Subcutaneous adipose tissue (tissue), 4 donors: ENCODE results near the gene C6orf89. TPM values are rescaled to one million over a fixed set of nuclear protein-coding genes. Genes with fewer than 3 reads are reported as not detected.

Source experiments
- total RNA-seq, 4 donors: library from RNA; depleted of rRNA; stranded (reverse); fragments of >200 nt; gene quantifications; one replicate each; pipeline ENCODE4 v1.1.0, GENCODE V29; 2016
- TF ChIP-seq, protein P1 (sequence below): fragments of 450-650 bp; IDR thresholded peaks from one replicate; pipeline ENCODE4 v1.5.1; 2016; ENCODE audit warnings: low read depth, mild to moderate bottlenecking, control low read depth, antibody characterized with exemption, moderate library complexity

C6orf89 gene
- total RNA-seq, 4 donors from 2014 or later, result 36.2 to 49.5 (median 44.2) TPM

DNA sequence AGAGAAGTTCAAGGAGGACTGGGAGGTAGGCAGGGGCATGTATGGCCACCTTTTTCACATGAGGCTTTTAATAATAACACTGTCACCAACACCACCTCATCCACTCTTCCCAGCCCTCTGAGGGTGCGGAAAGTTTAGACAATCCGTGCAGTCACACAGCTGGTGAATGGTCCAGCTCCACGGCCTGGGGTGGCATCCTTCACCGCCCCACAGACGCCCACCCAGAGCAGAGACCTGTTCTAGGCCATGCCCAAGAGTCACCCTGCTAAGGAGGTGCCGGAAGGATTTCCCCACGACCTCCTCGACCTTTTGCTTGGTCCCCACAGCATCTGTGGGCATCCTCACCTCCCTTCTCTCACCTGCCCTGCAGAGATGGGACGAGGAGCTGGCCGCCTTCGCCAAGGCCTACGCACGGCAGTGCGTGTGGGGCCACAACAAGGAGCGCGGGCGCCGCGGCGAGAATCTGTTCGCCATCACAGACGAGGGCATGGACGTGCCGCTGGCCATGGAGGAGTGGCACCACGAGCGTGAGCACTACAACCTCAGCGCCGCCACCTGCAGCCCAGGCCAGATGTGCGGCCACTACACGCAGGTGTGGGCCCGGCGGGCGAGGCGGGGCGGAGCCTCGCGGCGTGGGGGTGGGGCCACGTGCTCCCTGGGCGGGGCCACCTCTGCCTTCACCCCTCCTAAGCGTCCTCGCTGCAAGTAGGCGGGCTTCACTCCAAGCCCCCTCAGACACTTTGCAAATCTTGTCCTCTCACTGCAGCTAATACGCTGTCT is 73.2 kb downstream of the C6orf89 start:
- TF ChIP-seq, protein P1, sequence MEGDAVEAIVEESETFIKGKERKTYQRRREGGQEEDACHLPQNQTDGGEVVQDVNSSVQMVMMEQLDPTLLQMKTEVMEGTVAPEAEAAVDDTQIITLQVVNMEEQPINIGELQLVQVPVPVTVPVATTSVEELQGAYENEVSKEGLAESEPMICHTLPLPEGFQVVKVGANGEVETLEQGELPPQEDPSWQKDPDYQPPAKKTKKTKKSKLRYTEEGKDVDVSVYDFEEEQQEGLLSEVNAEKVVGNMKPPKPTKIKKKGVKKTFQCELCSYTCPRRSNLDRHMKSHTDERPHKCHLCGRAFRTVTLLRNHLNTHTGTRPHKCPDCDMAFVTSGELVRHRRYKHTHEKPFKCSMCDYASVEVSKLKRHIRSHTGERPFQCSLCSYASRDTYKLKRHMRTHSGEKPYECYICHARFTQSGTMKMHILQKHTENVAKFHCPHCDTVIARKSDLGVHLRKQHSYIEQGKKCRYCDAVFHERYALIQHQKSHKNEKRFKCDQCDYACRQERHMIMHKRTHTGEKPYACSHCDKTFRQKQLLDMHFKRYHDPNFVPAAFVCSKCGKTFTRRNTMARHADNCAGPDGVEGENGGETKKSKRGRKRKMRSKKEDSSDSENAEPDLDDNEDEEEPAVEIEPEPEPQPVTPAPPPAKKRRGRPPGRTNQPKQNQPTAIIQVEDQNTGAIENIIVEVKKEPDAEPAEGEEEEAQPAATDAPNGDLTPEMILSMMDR, result no peak

DNA sequence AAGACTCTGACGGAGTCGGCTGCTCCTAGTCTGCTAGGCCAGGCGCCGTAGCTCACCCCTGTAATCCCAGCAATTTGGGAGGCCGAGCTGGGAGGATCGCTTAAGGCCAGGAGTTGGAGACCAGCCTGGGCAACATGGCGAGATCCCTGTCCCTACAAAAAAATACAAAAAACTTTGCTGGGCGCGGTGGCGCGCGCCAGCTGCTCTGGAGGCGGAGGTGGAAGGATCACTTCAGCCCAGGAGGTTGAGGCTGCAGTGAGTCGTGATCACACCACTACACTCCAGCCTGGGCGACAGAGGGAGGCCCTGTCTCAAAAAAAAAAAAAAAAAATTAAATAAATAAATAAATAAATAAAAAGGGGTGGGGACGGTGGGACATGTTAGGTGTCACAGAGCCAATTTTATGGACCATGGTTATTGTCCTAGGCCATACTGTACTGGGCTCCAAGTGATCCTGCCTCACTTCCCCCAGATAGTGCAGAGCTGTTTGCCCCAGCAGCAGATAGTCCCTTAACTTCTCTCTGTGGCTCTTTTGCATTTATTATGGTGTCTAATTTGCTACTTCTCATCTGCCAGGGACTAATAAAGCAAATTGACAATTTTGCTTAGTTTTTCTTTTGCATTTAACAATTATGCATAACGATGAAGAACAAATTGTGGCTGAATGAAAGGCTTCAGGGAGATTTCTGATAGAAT is 74.0 kb downstream of the C6orf89 start:
- TF ChIP-seq, protein P1, result no peak

DNA sequence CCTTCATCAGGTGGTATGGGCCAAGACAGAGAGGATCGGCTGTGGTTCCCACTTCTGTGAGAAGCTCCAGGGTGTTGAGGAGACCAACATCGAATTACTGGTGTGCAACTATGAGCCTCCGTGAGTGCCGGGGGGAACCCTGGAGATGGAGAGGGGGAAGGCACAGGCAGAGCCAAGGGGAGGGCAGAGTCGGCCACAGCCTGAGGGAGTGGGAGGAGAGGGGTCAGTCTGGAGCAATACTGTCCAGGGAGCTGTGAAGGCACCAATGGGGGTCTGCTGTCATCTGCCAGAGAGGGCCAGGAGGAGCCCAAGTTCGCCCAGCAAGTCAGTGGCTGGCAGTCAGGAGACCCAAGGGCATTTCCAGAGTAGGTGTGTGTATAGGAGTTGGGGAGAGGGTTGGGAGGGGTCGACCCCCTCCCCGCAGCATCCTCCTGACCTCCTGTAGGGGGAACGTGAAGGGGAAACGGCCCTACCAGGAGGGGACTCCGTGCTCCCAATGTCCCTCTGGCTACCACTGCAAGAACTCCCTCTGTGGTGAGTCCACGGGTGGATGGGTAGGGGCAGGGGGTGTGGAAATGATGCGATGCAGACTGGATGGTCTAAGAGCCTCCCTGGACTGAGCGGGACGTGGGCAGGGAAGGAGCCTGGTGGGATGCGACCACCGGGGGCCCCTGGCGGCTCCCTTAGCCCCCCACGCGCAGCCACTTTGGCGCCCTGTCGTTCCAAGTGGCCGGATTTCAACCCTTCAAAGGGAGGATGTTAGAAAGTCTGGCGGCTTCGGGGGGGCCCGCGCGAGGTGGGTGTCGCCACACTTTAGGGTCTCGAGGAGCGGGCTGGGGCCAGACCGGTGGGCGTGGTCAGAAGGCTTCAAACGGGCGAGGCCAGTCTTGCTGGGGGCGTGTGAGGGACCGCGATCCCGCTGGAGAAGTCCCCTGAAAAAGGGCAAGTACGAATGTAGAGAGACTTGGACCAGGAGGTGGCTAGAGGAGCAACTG is 76.0 kb downstream of the C6orf89 start:
- TF ChIP-seq, protein P1, result no peak

DNA sequence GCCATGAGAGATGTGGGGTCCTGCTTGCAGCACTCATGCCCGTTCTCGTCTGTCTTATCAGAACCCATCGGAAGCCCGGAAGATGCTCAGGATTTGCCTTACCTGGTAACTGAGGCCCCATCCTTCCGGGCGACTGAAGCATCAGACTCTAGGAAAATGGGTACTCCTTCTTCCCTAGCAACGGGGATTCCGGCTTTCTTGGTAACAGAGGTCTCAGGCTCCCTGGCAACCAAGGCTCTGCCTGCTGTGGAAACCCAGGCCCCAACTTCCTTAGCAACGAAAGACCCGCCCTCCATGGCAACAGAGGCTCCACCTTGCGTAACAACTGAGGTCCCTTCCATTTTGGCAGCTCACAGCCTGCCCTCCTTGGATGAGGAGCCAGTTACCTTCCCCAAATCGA is 77.1 kb downstream of the C6orf89 start:
- TF ChIP-seq, protein P1, result no peak

DNA sequence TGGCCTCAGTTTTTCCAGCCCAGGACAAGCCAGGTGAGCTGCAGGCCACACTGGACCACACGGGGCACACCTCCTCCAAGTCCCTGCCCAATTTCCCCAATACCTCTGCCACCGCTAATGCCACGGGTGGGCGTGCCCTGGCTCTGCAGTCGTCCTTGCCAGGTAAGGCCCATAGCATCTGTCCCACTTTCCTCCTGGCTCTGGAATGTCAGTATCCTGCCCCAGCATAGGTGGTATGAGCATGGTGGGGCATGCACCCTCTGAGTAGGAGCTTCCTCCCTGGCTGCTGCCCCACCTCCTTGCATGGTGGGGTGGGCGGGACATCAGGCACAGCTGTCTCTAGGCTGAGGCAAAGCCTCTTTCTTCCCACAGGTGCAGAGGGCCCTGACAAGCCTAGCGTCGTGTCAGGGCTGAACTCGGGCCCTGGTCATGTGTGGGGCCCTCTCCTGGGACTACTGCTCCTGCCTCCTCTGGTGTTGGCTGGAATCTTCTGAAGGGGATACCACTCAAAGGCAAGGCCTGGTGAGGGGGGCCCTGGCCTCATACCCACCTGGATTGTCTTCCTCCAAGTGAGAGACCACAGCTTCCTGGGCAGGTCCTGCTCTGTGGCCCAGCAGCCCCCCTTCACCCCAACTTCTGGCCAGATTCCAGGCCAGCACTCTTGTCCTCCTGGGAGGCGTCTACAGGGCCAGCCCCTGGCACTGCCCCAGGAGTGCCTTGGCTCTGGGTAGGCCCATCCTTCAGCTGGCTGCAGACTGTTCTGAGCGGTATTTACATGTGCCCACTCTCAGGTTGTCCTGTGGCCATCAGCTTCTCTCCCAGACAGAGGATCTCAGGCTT is 77.9 kb downstream of the C6orf89 start:
- TF ChIP-seq, protein P1, result no peak

DNA sequence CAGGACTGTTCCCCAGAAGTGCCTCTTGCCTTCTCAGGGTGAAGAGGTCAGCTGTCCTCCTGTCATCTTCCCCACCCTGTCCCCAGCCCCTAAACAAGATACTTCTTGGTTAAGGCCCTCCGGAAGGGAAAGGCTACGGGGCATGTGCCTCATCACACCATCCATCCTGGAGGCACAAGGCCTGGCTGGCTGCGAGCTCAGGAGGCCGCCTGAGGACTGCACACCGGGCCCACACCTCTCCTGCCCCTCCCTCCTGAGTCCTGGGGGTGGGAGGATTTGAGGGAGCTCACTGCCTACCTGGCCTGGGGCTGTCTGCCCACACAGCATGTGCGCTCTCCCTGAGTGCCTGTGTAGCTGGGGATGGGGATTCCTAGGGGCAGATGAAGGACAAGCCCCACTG is 78.6 kb downstream of the C6orf89 start:
- TF ChIP-seq, protein P1, result no peak
